Left renal pelvis (tissue), 4 donors: ENCODE data around the gene PLEKHO1. TPM values are rescaled to one million over a fixed set of nuclear protein-coding genes. Genes with fewer than 3 reads are reported as not detected.
A peak's percentile ranks its signal among the peaks of the same experiment; 100 is the strongest.

Experiments
- DNase-seq, 4 donors: peaks; one replicate each; pipeline ENCODE4 v3.0.0-alpha.2; 2013; ENCODE audit warnings: low read depth in 4 of 4, low spot score in 3 of 4
- polyA plus RNA-seq, 4 donors: library from polyadenylated mRNA; unstranded; fragments of 120-200 nt; gene quantifications; one replicate each; pipeline ENCODE4 v1.2.1, GENCODE V29; 2013; ENCODE audit not compliant: insufficient read length in 4 of 4

The PLEKHO1 gene
- polyA plus RNA-seq, 4 donors: 42.5 to 67.2 (median 57.4) TPM

DNA sequence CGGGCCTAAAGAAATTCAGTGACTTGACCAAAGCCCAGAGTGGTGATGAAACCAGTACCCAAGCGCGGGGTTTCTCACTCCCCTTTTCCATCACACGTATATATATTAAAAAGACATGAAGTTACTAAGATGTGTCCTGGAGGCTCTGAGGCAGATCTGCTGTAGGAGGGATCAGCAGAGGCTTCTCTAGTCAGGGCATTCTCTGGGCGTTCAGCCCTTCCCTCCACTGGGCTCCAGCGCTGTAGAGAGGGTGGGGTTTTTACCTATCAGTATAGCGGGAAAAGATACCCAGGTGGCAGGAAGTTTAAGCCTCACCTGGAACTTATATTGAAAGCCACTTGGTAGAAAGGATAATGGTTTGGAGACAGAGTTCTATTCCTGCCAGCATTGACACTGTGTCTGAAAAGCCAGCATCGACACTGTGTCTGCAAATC, 862 bp upstream of the PLEKHO1 start:
- DNase-seq: no peak

GRCh38 chr1:150150133-150151021, 661 bp downstream of the PLEKHO1 start:
- no peak for DNase-seq

DNA sequence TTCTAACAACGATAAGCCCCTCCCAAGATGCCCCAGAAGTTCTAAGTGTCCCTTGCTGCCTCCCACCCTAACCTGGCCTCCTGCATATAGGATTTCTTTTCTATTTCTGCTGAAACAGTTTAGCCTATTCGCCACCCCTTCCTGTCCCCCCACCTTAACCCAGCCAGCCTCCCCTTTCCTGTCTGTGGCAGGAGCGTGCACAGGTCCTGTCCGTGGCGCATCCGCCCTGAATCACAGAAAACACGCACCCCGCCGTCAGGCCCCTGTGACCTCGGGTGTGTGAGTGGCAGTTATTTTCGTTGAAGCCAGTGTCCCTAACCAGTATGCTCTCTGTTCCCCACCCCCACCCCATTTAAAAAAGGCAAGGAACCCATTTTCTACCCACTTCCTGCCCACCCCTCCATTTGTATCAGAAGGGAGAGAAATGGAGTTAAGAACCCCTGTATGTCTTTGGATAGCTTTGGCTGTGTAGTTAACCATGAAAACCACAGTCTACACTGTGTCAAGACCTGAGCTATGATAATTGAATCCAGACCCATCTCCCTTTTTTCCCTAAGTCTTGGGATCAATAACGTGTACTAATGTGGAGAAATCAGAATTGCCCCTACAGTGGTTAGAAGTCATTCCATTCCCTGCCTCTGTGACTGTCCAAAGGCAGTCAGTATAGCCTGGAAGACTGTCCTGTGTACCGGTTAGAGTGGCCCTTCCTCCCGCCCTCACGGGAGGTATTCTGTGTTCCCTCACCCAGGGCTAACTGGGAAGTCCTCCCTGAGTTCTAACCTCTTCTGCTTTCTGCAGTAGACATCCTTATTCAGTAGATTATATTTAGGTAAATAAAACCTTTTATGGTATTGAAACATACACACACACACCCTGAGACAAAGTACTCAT, 1.8 kb downstream of the PLEKHO1 start:
- no peak for DNase-seq

DNA sequence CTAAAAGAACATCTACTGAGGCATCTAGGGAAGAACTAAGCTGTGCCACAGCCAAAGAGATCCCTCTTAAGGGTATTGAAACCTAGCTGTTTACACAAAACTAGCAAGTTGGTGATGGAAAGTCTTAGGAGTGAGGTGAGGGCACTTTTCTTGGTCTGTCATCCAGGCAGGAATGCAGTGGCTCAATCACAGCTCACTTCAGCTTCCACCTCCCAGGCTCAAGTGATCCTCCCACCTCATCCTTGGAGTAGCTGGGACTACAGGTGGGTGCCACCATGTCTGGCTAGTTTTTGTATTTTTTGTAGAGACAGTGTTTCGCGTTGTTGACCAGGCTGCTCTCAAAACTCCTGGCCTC, 2.4 kb downstream of the PLEKHO1 start:
- DNase-seq: no peak

- no peak for DNase-seq
These were observed 3.2 kb downstream of the PLEKHO1 start for GRCh38 chr1:150152772-150153456.

GRCh38 chr1:150154143-150154542, 4.4 kb downstream of the PLEKHO1 start:
- DNase-seq: no peak

DNA sequence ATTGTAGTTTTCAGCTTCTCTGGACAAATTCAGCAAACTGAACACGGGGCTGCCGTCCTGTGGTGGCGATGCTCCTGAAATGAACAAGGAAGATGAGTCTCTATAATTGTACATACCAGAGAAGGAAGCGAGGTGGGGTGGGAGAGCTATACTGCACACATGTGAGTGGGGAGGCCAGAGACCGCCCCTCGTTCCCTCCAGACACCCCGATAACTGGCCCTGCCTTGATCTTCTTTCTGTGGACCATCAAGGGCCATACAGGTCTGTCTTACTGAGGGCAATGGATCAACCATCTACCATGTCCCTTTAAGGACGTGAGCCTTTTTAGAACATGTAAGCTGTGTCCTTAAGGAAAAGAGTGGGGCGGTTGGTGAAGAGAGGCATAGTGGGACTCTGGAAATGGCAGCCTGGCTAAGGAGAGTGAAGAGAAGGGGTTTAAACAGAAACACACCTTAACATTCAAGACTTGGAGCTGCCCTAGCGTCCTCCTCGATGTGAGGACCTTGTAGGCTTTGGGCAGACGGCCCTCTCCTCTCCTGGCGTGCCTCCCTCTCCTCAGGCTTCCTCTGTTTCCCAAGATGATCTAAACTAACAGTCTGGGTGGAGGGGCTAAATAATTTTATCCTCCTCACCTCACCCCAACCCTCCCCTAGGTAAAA, 5.8 kb downstream of the PLEKHO1 start:
- no peak for DNase-seq

GRCh38 chr1:150156868-150157603, 7.3 kb downstream of the PLEKHO1 start:
- DNase-seq: no peak

DNA sequence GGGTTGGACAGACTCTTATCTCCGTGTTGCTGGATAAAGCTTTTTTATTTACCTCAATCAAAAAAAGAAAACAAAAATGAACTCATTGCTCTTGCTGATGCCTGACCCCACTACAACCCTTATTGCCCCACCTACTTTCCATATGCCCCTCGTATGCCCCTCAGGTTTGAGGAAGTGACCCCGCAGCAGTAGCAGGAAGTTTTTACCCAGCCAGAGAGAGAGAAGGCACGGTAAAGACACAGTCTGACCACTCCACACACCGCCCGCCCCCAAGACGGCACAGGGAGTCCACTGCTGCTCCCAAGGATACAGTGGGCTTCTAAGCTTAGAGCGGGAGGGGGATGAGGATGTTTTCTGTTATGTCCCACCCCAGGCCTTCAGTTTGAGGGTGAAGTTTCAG, 9.8 kb downstream of the PLEKHO1 start:
- no peak for DNase-seq

GRCh38 chr1:150160964-150161621, 11.4 kb downstream of the PLEKHO1 start:
- no peak for DNase-seq

DNA sequence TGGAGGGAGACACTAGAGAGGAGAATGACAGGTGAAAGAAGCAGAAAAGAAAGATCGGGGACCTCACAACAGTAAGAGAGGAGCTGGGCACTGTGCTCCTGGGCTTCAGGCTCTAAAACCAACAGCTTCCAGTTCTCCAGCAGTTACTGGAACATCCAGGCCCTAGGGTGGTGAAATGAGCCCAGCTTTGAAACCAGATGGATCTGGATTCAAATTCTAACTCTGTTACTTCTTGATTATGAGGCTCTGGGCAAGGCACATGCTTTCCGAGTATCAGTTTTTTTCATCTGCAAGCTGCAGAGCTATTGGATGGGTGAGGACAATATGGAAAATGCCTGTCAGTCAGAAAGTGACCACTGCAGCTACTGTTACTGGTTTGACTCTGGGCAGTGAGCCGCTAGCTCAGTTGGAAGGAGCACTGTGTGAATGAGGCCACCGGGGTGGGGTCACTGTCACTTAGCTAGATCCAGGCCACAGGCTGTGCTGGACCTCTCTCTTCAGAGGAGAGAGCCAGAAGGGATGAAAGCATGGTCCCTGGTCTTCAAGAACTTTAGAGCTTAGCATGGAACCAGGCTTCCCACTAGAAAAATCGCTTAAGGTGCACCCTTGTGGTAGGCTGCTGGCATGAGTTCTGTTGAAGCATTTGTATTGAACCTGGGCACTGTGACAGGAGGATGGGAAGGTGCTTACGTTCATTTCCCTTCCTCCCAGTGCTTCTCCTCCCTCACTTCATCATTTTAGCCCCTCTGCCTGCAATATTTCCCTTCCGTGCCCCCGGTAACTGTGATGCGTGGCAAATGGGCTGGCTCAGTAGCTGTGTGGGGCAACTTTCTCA, 12.2 kb downstream of the PLEKHO1 start:
- no peak for DNase-seq

DNA sequence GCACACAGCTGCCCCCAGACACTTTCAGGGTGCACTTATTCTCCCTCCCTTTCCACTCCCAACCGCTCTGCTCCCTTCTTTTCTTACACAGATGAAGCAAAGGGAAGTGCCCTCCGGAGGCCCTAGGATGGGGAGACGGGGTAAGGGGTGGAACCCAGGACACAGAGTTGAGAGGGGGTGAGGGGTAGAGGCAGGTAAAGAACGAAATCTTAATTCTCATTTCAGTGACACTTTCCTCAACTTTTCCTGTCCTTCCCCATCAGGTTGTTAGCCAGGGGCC, 12.8 kb downstream of the PLEKHO1 start:
- no peak for DNase-seq

DNA sequence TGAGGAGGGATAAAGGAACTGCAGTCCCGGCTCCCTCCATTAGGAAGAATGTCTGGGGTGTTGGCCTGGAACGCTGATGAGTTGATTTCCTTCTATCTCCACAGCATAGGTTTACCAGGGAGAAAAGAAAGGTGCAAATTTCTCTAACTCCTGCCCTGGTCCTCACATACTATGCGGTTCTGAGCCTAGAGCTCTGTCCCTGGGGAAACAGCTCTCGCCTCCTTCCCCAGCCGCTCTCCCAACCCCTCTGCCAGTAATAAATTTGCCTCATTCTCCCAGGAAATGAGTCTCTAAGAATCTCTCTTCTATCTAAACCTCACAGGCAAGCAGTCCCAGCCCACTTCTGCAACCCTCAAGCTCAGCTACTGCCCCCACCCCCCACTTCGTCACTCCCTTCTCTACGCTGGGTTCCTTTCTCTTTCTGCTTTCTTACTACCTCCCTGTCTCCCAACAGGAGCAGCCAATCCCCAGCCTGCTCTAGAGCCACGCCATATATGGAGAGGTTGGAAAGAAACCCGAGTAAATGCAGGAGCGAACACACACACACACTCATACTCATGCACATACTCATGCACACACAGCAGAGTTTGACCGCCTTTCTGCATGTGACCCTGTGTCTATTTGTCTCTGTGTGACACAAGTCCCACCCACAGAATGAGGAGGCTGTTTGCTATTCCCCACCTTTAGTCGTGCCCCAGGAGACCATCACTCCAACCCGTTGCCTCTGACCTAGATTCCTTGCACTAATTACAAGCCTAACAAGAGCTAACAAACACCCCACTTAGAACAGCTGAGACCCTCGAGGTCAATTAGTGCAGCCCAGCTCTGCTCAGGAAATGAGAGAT, 13.4 kb downstream of the PLEKHO1 start:
- DNase-seq: peak; percentile 85 to 92 (median 88)

DNA sequence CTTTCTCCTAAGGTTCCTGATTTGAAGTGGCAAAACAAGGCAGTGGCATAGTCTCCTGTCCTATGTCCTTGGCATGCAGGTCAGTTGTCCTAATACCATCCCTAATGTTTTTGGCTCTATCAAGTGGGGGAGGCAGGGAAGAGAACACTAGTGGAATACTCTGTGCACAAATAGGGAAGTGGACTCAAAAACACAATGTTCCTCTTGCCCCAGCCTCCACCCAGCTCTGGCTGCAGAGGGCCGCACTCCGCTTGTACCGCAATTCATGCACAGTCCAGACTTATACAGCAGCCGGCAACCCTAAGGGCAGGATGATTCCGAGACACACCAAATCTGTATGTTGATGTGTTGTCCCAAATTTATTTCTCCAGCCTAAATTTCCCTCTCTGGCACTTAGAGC, 14.5 kb downstream of the PLEKHO1 start:
- no peak for DNase-seq

GRCh38 chr1:150164779-150165178, 15.1 kb downstream of the PLEKHO1 start:
- no peak for DNase-seq

GRCh38 chr1:150165622-150166612, 16.2 kb downstream of the PLEKHO1 start:
- DNase-seq: no peak
